ENCODE measurements around the gene TNS3. TPM values are rescaled to one million over a fixed set of nuclear protein-coding genes. Genes with fewer than 3 reads are reported as not detected.
A peak's percentile ranks its signal among the peaks of the same experiment; 100 is the strongest.

TNS3 gene
- total and polyA plus RNA-seq, 2 of the 13 experiments (the other 11 are each of a cell fraction or from before 2014, with no cell fraction given), result 52.9 to 55.7 TPM

DNA sequence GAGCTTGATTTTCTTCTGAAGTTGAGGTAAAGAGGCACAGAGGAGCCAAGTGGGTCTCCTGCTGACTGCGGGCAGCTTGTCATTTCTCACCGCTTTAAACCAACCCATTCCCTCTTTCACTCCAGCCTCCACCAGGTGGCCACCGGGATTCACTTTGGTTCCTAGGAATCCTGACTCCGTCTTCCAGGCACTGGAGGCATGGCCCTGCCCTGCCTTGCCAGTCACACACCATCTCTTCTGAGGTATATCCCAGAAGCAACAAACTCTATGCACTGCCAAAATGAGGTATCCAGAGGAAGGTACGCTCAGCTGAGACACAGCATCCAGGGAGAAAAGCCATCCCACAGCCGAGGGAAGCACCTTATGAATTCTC is 280.8 kb downstream of the TNS3 start:
- H3K36me3 ChIP-seq (replicated peaks in 1 of 2; ENCODE audit: control insufficient read depth in 1 of 2, insufficient read depth in 2 of 2, low read length in 2 of 2), result peaks cover 48 to 86% of the 10 kb centered on the region in 2 experiments
- no peak overlapping the region for H3K9ac ChIP-seq (ENCODE audit: insufficient read depth, low read depth, low read length)
- ChIA-PET CTCF (ENCODE audit: low intra/inter-chr PET ratio, low total read pairs) (no interaction called here), POLR2A (no interaction called here)
- no peak overlapping the region for H3K4me3 ChIP-seq (replicated peaks in 1 of 3; ENCODE audit: insufficient read depth in 1 of 3, low read depth in 2 of 3, low read length in 3 of 3)
- intact Hi-C loops (cut with micrococcal nuclease; ENCODE audit: unreplicated experiment), result no loop called here
- no TSS peak for BruUV-seq (replicated peaks)
- H3K4me1 ChIP-seq (ENCODE audit: insufficient read depth, low read length), result no peaks in the 10 kb centered on the region
- H4K20me1 ChIP-seq (ENCODE audit: insufficient read depth, low read length), result peaks cover 30% of the 10 kb centered on the region
- no peak overlapping the region for H3K4me2 ChIP-seq (ENCODE audit: low read depth, low read length)
- H3K79me2 ChIP-seq (ENCODE audit: insufficient read depth, low read length), result no peaks in the 10 kb centered on the region
- H2AFZ ChIP-seq (ENCODE audit: low read length), result no peak overlapping the region
- in situ Hi-C loops (cut with HindIII; ENCODE audit: extremely low pct_ligation_motif_present, low pct_unique_long_range_greater_than_20kb), result no loop called here
- FAIRE-seq (no peak), ATAC-seq (no peak), DNase-seq (ENCODE audit: low spot score) (no peak)
- 93% methylated on average over 6 of the region's 6 CpGs for WGBS (ENCODE audit: low lambda C conversion rate)
- H3K27me3 ChIP-seq (ENCODE audit: control insufficient read depth in 1 of 2, insufficient read depth in 2 of 2, low read length in 2 of 2), result no peaks in the 10 kb centered on the region
- no peaks in the 10 kb centered on the region for H3K9me3 ChIP-seq (ENCODE audit: low read length)
- no peak for TF ChIP-seq ZNF10 (CRISPR knock-in tag; IDR thresholded peaks at IDR 0.05; ENCODE audit: borderline replicate concordance, low read depth)
- TF ChIP-seq, protein P1, sequence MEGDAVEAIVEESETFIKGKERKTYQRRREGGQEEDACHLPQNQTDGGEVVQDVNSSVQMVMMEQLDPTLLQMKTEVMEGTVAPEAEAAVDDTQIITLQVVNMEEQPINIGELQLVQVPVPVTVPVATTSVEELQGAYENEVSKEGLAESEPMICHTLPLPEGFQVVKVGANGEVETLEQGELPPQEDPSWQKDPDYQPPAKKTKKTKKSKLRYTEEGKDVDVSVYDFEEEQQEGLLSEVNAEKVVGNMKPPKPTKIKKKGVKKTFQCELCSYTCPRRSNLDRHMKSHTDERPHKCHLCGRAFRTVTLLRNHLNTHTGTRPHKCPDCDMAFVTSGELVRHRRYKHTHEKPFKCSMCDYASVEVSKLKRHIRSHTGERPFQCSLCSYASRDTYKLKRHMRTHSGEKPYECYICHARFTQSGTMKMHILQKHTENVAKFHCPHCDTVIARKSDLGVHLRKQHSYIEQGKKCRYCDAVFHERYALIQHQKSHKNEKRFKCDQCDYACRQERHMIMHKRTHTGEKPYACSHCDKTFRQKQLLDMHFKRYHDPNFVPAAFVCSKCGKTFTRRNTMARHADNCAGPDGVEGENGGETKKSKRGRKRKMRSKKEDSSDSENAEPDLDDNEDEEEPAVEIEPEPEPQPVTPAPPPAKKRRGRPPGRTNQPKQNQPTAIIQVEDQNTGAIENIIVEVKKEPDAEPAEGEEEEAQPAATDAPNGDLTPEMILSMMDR (CRISPR knock-in tag; IDR thresholded peaks at IDR 0.05), result 0 out of 2 replicates have a peak, but pooled peaks have one; percentile 8
- no peak overlapping the region for H3K27ac ChIP-seq (ENCODE audit: extremely low read length, insufficient read depth, low read length)

DNA sequence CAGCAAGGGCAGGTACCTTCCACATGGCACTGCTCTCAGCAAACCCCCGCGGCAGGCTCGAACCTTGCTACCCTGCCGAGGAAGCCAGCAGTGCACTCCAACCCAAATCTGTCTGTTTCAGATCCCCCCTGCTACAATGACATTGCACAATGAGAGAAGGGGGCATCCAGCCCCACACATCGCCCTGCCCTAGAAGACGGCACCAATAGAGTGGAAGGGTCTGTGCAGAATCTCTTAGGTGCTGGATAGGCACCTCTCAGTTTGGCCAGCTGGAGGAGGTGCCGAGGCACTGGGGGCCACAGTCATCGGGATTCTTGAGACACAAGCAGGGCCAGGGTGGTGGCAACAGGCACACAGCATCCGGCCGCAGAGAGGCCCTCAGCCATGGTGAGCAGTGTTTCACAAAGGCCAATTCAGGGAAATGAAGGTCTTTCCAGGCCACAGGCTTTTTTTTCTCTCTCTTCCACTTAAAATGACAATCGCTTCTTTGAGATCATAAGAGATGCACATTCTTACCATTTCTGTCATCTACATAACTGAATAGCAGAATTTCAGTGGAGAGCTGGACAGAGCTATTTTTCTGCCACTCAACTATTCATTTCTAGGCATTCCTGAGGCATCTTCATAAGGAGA is 281.3 kb downstream of the TNS3 start:
- DNase-seq (ENCODE audit: low spot score) (no peak), FAIRE-seq (no peak), ATAC-seq (no peak)
- H3K4me2 ChIP-seq (ENCODE audit: low read depth, low read length), result no peak overlapping the region
- H3K4me1 ChIP-seq (ENCODE audit: insufficient read depth, low read length), result peaks cover 4% of the 10 kb centered on the region; the same call in 1 of the 2 replicates
- TF ChIP-seq AGO2 (optimal IDR thresholded peaks at IDR 0.05; ENCODE audit: low read depth, low read length) (peak; percentile 54), ZNF616 (CRISPR knock-in tag; IDR thresholded peaks at IDR 0.05; ENCODE audit: low read depth) (no peak), HOXA9 (CRISPR knock-in tag; IDR thresholded peaks at IDR 0.05; ENCODE audit: borderline replicate concordance) (no peak)
- intact Hi-C loops (cut with micrococcal nuclease; ENCODE audit: unreplicated experiment), result no loop called here
- H3K36me3 ChIP-seq (replicated peaks in 1 of 2; ENCODE audit: control insufficient read depth in 1 of 2, insufficient read depth in 2 of 2, low read length in 2 of 2), result peaks cover 49 to 91% of the 10 kb centered on the region in 2 experiments
- H3K79me2 ChIP-seq (ENCODE audit: insufficient read depth, low read length), result no peaks in the 10 kb centered on the region
- CTCF ChIA-PET (ENCODE audit: low intra/inter-chr PET ratio, low total read pairs), result no interaction called here
- peaks cover 34% of the 10 kb centered on the region for H4K20me1 ChIP-seq (ENCODE audit: insufficient read depth, low read length)
- POLR2A ChIA-PET, result no interaction called here
- H2AFZ ChIP-seq (ENCODE audit: low read length), result no peak overlapping the region
- no peaks in the 10 kb centered on the region for H3K27me3 ChIP-seq (ENCODE audit: control insufficient read depth in 1 of 2, insufficient read depth in 2 of 2, low read length in 2 of 2)
- H3K4me3 ChIP-seq (replicated peaks in 1 of 3; ENCODE audit: insufficient read depth in 1 of 3, low read depth in 2 of 3, low read length in 3 of 3), result no peak overlapping the region
- H3K27ac ChIP-seq (ENCODE audit: extremely low read length, insufficient read depth, low read length), result no peak overlapping the region
- H3K9me3 ChIP-seq (ENCODE audit: low read length), result no peaks in the 10 kb centered on the region
- H3K9ac ChIP-seq (ENCODE audit: insufficient read depth, low read depth, low read length), result no peak overlapping the region
- BruUV-seq (replicated peaks), result TSS peak; percentile 4
- WGBS (ENCODE audit: low lambda C conversion rate), result 94% methylated on average over 10 of the region's 11 CpGs
- in situ Hi-C loops (cut with HindIII; ENCODE audit: extremely low pct_ligation_motif_present, low pct_unique_long_range_greater_than_20kb), result no loop called here

Measured in HepG2 (cell line).